GM20431 (cell line): ENCODE data around the gene SLC38A8.

Experiments used
- in situ Hi-C: fragments of 300-500 bp; cut with MseI, MboI; formaldehyde crosslinking; loops from one replicate; pipeline ENCODE4 v1.15.0; 2020; ENCODE audit warnings: low sequenced_read_pairs; ENCODE audit not compliant: unreplicated experiment

The SLC38A8 gene

DNA sequence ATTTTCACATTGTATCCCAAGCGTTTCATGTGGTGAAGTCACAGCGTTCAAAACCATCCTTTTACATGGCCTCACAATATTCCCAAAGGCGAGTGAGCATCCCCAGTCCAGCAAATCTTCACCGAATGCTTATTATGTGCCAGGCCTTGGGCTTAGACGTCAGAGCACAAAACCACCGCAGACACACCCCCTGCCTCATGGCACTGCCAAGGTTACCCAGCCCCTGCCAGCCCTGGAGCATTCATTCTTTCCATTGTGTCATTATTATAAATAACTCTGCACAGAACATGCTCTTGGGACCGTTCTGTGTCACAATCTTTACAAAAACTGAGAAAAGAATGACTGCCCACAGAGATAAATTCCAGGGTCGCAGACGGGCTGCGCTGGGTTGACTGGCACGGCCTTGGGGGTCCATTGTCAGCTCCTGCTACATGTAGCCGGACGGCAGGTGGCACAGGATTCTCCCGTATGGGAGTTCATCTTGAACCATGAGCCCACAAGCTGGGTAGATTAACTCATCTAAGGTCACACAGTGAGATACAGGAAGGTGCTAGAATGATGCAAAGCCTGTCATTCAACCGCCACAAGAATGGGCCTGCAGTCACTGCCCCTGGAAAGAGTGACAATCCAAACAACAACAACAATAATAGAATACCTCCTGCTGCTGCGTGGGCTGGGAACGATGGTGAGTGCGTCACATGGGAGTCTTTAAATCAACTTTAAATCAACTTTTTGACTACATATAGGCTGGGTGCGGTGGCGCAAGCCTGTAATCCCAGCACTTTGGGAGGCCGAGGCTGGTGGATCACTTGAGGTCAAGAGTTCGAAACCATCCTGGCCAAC is 79.1 kb downstream of the SLC38A8 start:
- in situ Hi-C loops = loop anchor here (25.0 kb wide), 1 partner anchor 224 kb away; the partner anchor contains the start of genes ADAD2 and TAF1C

- in situ Hi-C loops = loop anchor here (25.0 kb wide), 1 partner anchor 226 kb away; the partner anchor contains the start of genes ADAD2 and TAF1C
Observed at GRCh38 chr16:83961591-83961990, 81.0 kb downstream of the SLC38A8 start.

- in situ Hi-C loops = loop anchor here (25.0 kb wide), 1 partner anchor 227 kb away; the partner anchor contains the start of genes ADAD2 and TAF1C
Observed at GRCh38 chr16:83960521-83961249, 81.9 kb downstream of the SLC38A8 start.
